GM18907 (cell line): ENCODE measurements around the gene TPM1.
"Not testable (repeated sequence)": the region's sequence is repeated elsewhere in the genome, so short reads cannot be mapped to it uniquely, and the experiment has no call there.

ENCODE experiments used
- ATAC-seq: cut with Tn5 transposase; IDR thresholded peaks from one replicate; pipeline ENCODE4 v1.9.1; 2021; ENCODE audit warnings: mild to moderate bottlenecking, moderate library complexity; ENCODE audit not compliant: unreplicated experiment

Gene TPM1

GRCh38 chr15:63041974-63042876, at the start of gene TPM1:
Gene TPM1, plus strand, starts transcription at chr15:63042747. Its CDS starts 83 bp downstream, at chr15:63042830.
- ATAC-seq: no peak

GRCh38 chr15:62993066-62993465, 49.5 kb upstream of the TPM1 start:
- ATAC-seq: no peak

- ATAC-seq: not testable (repeated sequence)
These were observed 48.9 kb upstream of the TPM1 start for GRCh38 chr15:62993632-62994031.

GRCh38 chr15:62994439-62994838, 48.1 kb upstream of the TPM1 start:
- ATAC-seq: no peak

GRCh38 chr15:62994975-62995681, 47.4 kb upstream of the TPM1 start:
- ATAC-seq: no peak

- ATAC-seq: no peak
These were observed 45.1 kb upstream of the TPM1 start for GRCh38 chr15:62997441-62997840.

GRCh38 chr15:62998262-62998890, 44.2 kb upstream of the TPM1 start:
- no peak for ATAC-seq

- ATAC-seq: no peak
These were observed 43.4 kb upstream of the TPM1 start for GRCh38 chr15:62999178-62999577.

GRCh38 chr15:62999923-63000561, 42.5 kb upstream of the TPM1 start:
- no peak for ATAC-seq

- no peak for ATAC-seq
These were observed 41.8 kb upstream of the TPM1 start for GRCh38 chr15:63000706-63001105.

GRCh38 chr15:63004211-63004610, 38.3 kb upstream of the TPM1 start:
- no peak for ATAC-seq

GRCh38 chr15:63006032-63006878, 36.3 kb upstream of the TPM1 start:
- no peak for ATAC-seq

GRCh38 chr15:63008333-63009049, 34.1 kb upstream of the TPM1 start:
- ATAC-seq: no peak

GRCh38 chr15:63010386-63010785, 32.2 kb upstream of the TPM1 start:
- no peak for ATAC-seq

- ATAC-seq: no peak
These were observed 31.4 kb upstream of the TPM1 start for GRCh38 chr15:63010920-63011693.

- ATAC-seq: no peak
These were observed 30.1 kb upstream of the TPM1 start for GRCh38 chr15:63012444-63012843.

- no peak for ATAC-seq
These were observed 29.3 kb upstream of the TPM1 start for GRCh38 chr15:63013052-63013808.

GRCh38 chr15:63014578-63014977, 28.0 kb upstream of the TPM1 start:
- no peak for ATAC-seq
